ENCODE data around the gene GRB10.

GRB10 gene

GRCh38 chr7:50667789-50668226 is 114.9 kb downstream of the GRB10 start:
- DNase-seq (ENCODE audit: low spot score), result no peak

- no peak for DNase-seq (ENCODE audit: low spot score)
Observed at GRCh38 chr7:50667338-50667737, 115.4 kb downstream of the GRB10 start.

- DNase-seq (ENCODE audit: low spot score), result no peak
Observed at GRCh38 chr7:50666124-50666496, 116.6 kb downstream of the GRB10 start.

- peak; percentile 18 for DNase-seq (ENCODE audit: low spot score)
Observed at GRCh38 chr7:50665403-50666123, 117.1 kb downstream of the GRB10 start.

GRCh38 chr7:50664937-50665336 is 117.8 kb downstream of the GRB10 start:
- DNase-seq (ENCODE audit: low spot score), result no peak

- no peak for DNase-seq (ENCODE audit: low spot score)
Observed at GRCh38 chr7:50664461-50664922, 118.2 kb downstream of the GRB10 start.

- no peak for DNase-seq (ENCODE audit: low spot score)
Observed at GRCh38 chr7:50663396-50664102, 119.1 kb downstream of the GRB10 start.

- no peak for DNase-seq (ENCODE audit: low spot score)
Observed at GRCh38 chr7:50662996-50663395, 119.7 kb downstream of the GRB10 start.

- DNase-seq (ENCODE audit: low spot score), result no peak
Observed at GRCh38 chr7:50662041-50662694, 120.5 kb downstream of the GRB10 start.

- no peak for DNase-seq (ENCODE audit: low spot score)
Observed at GRCh38 chr7:50661345-50662040, 121.2 kb downstream of the GRB10 start.

- DNase-seq (ENCODE audit: low spot score), result no peak
Observed at GRCh38 chr7:50660830-50661175, 121.9 kb downstream of the GRB10 start.

- DNase-seq (ENCODE audit: low spot score), result no peak
Observed at GRCh38 chr7:50660040-50660829, 122.5 kb downstream of the GRB10 start.

GRCh38 chr7:50659329-50659965 is 123.2 kb downstream of the GRB10 start:
- DNase-seq (ENCODE audit: low spot score), result no peak

GRCh38 chr7:50658696-50659095 is 124.0 kb downstream of the GRB10 start:
- DNase-seq (ENCODE audit: low spot score), result no peak

GRCh38 chr7:50657912-50658311 is 124.8 kb downstream of the GRB10 start:
- DNase-seq (ENCODE audit: low spot score), result no peak

- DNase-seq (ENCODE audit: low spot score), result peak; percentile 12
Observed at GRCh38 chr7:50657341-50657873, 125.3 kb downstream of the GRB10 start.

- DNase-seq (ENCODE audit: low spot score), result no peak
Observed at GRCh38 chr7:50656141-50656895, 126.4 kb downstream of the GRB10 start.

GRCh38 chr7:50655490-50655889 is 127.2 kb downstream of the GRB10 start:
- no peak for DNase-seq (ENCODE audit: low spot score)

GRCh38 chr7:50655020-50655419 is 127.7 kb downstream of the GRB10 start:
- no peak for DNase-seq (ENCODE audit: low spot score)

GRCh38 chr7:50653981-50654425 is 128.7 kb downstream of the GRB10 start:
- peak; percentile 28 for DNase-seq (ENCODE audit: low spot score)
